ENCODE data around the gene SEC23IP. TPM values are rescaled to one million over a fixed set of nuclear protein-coding genes. Genes with fewer than 3 reads are reported as not detected.
"Not testable (repeated sequence)": the region's sequence is repeated elsewhere in the genome, so short reads cannot be mapped to it uniquely, and the experiment has no call there.

Gene SEC23IP
- total RNA-seq, 2 experiments from 2014 or later, result 58.3 to 69.3 TPM

DNA sequence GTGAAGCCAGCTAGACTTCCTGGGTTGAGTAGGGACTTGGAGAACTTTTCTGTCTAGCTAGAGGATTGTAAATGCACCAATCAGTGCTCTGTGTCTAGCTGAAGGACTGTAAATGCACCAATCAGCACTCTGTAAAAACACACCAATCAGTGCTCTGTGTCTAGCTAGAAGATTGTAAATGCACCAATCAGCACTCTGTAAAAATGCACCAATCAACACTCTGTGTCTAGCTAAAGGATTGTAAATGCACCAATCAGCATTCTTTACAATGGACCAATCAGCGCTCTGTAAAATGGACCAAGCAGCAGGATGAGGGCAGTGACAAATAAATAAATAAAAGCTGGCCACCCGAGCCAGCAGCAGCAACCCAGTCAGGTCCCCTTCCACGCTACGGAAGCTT, 2.2 kb upstream of the SEC23IP start:
- not testable (repeated sequence) for H3K27ac Mint-ChIP-seq, H3K4me3 Mint-ChIP-seq, H3K27me3 Mint-ChIP-seq, DNase-seq, H3K9me3 Mint-ChIP-seq
- Mint-ChIP-seq H3K36me3 (ENCODE audit: low read depth) (peaks cover 15% of the 10 kb centered on the region), H3K4me1 (peaks cover 25% of the 10 kb centered on the region)
- ChIA-PET POLR2A (interaction anchor here (6.2 kb wide), 1 partner anchor 17 kb away, joined by 94 read pairs; the partner anchor contains the start of gene MCMBP), CTCF (interaction anchor here (0.9 to 3.3 kb wide), 2 partner anchors 17 to 31 kb away, joined by 3 to 29 read pairs; partner anchors contain the start of gene MCMBP)

DNA sequence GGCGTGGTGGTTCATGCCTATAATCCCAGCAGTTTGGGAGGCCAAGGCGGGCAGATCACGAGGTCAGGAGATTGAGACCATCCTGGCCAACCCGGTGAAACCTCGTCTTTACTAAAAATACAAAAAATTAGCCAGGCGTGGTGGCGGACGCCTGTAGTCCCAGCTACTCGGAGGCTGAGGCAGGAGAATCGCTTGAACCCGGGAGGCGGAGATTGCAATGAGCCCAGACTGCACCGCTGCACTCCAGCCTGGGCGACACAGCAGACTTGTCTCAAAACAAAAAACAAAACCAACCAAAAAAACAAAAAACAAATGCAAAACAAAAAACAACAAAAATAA, 712 bp upstream of the SEC23IP start:
- H3K27ac Mint-ChIP-seq, H3K27me3 Mint-ChIP-seq, H3K9me3 Mint-ChIP-seq, DNase-seq: not testable (repeated sequence)
- CTCF ChIA-PET, result interaction anchor here (0.6 to 3.3 kb wide), 4 partner anchors 19 to 205 kb away, joined by 3 to 29 read pairs (median 4); partner anchors contain the start of gene MCMBP
- Mint-ChIP-seq H3K4me1 (peaks cover 40% of the 10 kb centered on the region), H3K4me3 (peak overlapping the region; percentile 99), H3K36me3 (ENCODE audit: low read depth) (peaks cover 25% of the 10 kb centered on the region)
- POLR2A ChIA-PET, result interaction anchor here (0.5 to 6.2 kb wide), 6 partner anchors 18 to 228 kb away, joined by 3 to 94 read pairs (median 4); partner anchors contain the start of gene MCMBP

DNA sequence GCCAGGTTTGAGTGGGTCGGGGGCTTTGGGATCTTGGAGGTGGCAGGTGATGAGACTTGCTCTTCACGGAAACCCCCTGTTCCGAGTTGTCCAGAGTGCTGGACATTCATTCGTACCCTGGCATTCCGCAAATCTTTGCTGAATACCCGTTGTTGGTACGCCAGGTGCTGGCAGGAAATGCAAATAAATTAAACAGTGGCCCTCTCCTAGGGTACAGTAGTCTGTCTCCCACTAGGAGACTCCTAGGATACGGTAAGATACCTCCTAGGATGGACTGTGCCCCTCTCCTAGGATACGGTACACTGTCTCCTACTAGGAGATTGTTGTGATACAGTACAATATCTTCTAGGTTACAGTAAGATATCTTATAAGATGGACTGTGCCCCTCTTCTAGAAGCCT, 544 bp downstream of the SEC23IP start:
- peaks cover 29% of the 10 kb centered on the region for H3K36me3 Mint-ChIP-seq (ENCODE audit: low read depth)
- peaks cover 45% of the 10 kb centered on the region for H3K4me1 Mint-ChIP-seq
- CTCF ChIA-PET, result interaction anchor here (1.2 to 3.3 kb wide), 2 partner anchors 20 to 206 kb away, joined by 5 to 29 read pairs; partner anchors contain the start of gene MCMBP

DNA sequence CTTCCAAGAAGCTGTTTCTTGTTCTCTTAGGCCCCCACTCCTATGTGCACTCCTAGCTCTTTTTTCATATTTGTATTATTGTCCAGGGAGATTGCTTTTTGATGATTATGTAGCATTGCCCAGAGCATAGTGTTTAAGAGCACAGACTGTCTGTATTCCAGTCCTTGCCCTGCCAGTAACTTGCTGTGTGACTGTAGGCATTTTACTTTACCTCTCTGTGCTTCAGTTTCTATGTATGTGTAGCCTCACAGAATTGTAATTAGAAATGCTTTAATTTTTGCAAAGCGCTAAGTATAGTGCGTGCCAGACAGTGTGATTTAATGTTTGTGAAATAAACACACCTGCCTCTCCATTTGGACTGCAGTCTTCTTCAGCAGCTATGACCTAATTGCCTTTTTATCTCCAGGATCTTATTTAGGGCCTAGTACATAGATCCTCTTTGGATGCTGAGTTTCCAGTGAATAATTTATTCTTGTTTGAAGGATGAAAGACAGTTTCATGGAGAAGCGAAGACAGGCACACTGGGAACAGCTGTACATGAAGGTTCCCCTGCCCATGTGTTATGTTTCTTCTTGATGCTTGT, 1.4 kb downstream of the SEC23IP start:
- Mint-ChIP-seq H3K4me3 (peak overlapping the region; percentile 99), H3K27ac (peak overlapping the region; percentile 7), H3K4me1 (peaks cover 53% of the 10 kb centered on the region), H3K36me3 (ENCODE audit: low read depth) (peaks cover 38% of the 10 kb centered on the region), H3K27me3 (no peaks in the 10 kb centered on the region), H3K9me3 (no peaks in the 10 kb centered on the region)
- POLR2A ChIA-PET, result interaction anchor here (0.6 to 6.2 kb wide), 3 partner anchors 19 to 27 kb away, joined by 3 to 94 read pairs (median 6); partner anchors contain the start of gene MCMBP
- no peak for DNase-seq
- CTCF ChIA-PET, result interaction anchor here (0.7 kb wide), 1 partner anchor 608 kb away, joined by 4 read pairs; no protein-coding TSS in a partner anchor

More for the DNA sequence above, 544 bp downstream of the SEC23IP start:
- peak; percentile 19 for DNase-seq
- no peaks in the 10 kb centered on the region for H3K9me3 Mint-ChIP-seq
- H3K27me3 Mint-ChIP-seq, result no peaks in the 10 kb centered on the region
- H3K27ac Mint-ChIP-seq, result peak overlapping the region; percentile 86
- H3K4me3 Mint-ChIP-seq, result peak overlapping the region; percentile 99
- POLR2A ChIA-PET, result interaction anchor here (0.9 to 6.2 kb wide), 7 partner anchors 9 to 230 kb away, joined by 3 to 94 read pairs (median 4); partner anchors contain the start of gene MCMBP

DNA sequence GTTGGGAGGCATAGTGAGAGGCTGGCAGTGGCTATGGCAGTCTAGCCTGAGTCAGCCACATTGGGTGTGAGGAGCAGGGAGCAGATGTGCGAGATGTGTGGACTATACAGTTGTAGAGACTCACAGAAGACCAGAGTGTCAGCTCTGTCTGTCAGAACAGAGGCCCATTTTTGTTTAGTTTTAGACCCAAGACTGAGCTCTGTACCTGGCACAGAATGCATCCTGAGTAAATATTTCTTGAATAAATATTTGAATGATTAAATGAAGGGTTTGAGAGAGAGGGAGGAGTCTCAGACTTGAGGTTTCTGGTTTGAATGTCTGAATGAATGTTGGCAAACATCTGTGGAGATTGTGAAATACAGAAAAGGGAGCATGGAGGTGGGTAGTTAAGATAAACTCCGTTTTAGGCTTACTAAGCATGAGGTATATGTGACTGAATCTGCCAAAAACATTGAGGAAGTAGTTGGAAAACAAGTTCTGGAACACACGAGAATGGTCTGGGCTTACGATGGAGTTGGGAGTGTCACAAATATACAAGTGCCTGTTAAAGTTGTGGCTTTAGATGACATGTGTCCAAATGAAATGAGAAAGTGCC, 3.6 kb downstream of the SEC23IP start:
- Mint-ChIP-seq H3K27ac (no peak overlapping the region), H3K4me1 (peaks cover 59% of the 10 kb centered on the region), H3K9me3 (no peaks in the 10 kb centered on the region), H3K4me3 (no peak overlapping the region), H3K27me3 (no peaks in the 10 kb centered on the region), H3K36me3 (ENCODE audit: low read depth) (peaks cover 42% of the 10 kb centered on the region)
- DNase-seq, result no peak
- ChIA-PET CTCF (interaction anchor here (1.3 kb wide), 1 partner anchor 145 kb away, joined by 3 read pairs; no protein-coding TSS in a partner anchor), POLR2A (interaction anchor here (1.3 kb wide), 1 partner anchor 23 kb away, joined by 4 read pairs; the partner anchor contains the start of gene MCMBP)

DNA sequence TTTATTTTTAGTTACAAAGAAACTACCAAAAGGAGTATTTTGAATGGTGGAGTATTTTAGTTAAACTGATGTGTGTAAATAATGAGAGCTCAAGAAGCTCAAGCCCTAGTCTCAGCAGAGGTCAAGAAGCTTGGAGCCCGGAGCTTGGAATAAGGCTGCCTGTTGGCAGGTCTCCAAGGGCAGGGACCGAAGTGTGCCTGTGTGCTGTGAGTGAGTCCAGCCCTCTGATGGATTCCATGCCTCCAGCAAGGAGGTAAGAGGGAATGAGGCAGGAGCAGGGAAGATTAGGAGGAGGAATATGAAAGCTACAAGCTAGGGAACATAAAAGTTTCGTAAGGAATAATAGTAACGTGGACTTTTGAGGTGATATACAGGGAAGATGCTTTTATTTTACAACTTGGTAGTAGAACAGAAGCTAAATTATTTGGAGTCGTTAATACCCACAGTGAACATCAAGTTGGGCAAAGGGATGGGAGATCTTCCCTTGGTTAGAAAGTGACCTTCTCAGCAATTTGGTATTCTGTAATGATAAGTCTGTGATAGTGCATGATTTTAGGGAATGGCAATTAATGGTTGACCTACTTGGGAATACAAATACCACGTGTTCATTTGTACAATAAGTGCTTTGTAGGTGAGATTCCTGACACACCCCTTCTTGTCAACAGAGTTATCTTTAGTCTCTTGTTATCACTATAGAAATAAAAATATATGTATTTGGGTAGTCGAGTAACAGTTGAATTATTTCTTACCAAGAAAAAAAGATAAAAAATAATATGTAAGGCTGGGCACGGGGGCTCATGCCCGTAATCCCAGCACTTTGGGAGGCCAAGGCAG, 4.6 kb downstream of the SEC23IP start:
- CTCF ChIA-PET, result interaction anchor here (0.8 to 1.3 kb wide), 4 partner anchors 18 to 146 kb away, joined by 3 to 4 read pairs (median 3); partner anchors contain the start of gene MCMBP
- no peak for DNase-seq
- Mint-ChIP-seq H3K4me3 (no peak overlapping the region), H3K27me3 (no peaks in the 10 kb centered on the region), H3K36me3 (ENCODE audit: low read depth) (peaks cover 43% of the 10 kb centered on the region), H3K4me1 (peaks cover 54% of the 10 kb centered on the region), H3K27ac (no peak overlapping the region), H3K9me3 (no peaks in the 10 kb centered on the region)
- POLR2A ChIA-PET, result interaction anchor here (1.3 kb wide), 1 partner anchor 24 kb away, joined by 4 read pairs; the partner anchor contains the start of gene MCMBP

DNA sequence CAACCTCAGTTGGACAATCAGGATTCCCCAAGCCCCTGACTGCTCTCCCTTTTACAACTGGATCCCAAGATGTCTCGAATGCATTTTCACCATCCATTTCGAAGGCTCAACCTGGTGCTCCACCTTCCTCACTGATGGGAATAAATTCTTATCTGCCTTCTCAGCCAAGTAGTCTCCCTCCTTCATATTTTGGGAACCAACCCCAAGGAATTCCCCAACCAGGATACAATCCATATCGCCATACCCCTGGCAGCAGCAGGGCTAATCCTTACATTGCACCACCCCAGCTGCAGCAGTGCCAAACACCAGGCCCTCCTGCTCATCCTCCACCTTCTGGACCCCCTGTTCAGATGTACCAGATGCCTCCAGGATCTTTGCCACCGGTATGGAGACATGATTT, 6.0 kb downstream of the SEC23IP start:
- ChIA-PET POLR2A (no interaction called here), CTCF (no interaction called here)
- no peaks in the 10 kb centered on the region for H3K9me3 Mint-ChIP-seq
- H3K36me3 Mint-ChIP-seq (ENCODE audit: low read depth), result peaks cover 45% of the 10 kb centered on the region
- H3K27me3 Mint-ChIP-seq, result no peaks in the 10 kb centered on the region
- DNase-seq, result no peak
- H3K4me3 Mint-ChIP-seq, result no peak overlapping the region
- no peak overlapping the region for H3K27ac Mint-ChIP-seq
- peaks cover 50% of the 10 kb centered on the region for H3K4me1 Mint-ChIP-seq

DNA sequence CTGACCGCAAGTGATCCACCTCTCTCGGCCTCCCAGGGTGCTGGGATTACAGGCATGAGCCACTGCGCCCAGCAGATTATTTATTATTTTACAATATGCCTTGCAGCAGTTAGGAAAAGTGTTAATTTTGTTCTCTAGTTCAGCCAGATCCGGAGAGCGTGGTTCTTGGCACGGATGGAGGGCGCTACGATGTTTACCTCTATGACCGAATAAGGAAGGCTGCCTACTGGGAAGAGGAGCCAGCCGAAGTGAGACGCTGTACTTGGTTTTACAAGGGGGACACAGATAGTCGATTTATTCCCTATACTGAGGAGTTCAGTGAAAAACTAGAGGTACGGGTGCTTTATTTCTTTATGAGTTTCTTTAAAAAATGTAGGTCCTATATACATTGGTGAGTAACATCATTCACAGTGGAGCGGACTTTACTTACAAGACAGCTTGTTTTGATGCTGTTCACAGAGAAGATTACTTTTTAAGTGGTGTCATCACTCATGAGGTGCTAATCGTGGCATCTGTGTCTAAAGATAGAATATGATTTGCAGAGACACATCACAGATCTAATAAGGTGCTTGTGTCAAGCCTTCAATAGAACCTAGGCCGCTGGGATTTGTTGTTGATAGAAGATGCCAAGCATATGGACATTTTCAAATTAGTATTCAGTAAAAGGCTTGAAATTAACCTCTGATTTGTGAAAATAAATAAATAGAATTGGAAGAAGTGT, 11.6 kb downstream of the SEC23IP start:
- H3K4me1 Mint-ChIP-seq, result peaks cover 6% of the 10 kb centered on the region
- no peaks in the 10 kb centered on the region for H3K27me3 Mint-ChIP-seq
- CTCF ChIA-PET, result no interaction called here
- H3K36me3 Mint-ChIP-seq (ENCODE audit: low read depth), result peaks cover 48% of the 10 kb centered on the region
- POLR2A ChIA-PET, result interaction anchor here (1.4 kb wide), 1 partner anchor 31 kb away, joined by 4 read pairs; the partner anchor contains the start of gene MCMBP
- no peak overlapping the region for H3K27ac Mint-ChIP-seq
- DNase-seq, result no peak
- no peaks in the 10 kb centered on the region for H3K9me3 Mint-ChIP-seq
- H3K4me3 Mint-ChIP-seq, result no peak overlapping the region

DNA sequence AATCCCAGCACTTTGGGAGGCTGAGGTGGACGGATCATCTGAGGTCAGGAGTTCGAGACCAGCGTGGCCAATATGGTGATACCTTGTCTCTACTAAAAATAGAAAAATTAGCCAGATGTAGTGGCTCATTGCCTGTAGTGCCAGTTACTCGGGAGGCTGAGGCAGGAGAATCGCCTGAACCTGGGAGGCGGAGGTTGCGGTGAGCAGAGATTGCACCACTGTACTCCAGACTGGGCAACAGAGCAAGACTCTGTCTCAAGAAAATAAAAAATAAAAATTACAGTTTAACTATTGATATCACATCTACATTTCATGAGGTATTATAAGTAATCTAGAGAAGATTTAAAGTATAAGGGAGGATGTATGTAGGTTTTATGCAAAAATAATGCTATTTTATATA, 15.2 kb downstream of the SEC23IP start:
- H3K4me1 Mint-ChIP-seq, CTCF ChIA-PET, POLR2A ChIA-PET, H3K4me3 Mint-ChIP-seq, DNase-seq, H3K27ac Mint-ChIP-seq, H3K27me3 Mint-ChIP-seq, H3K9me3 Mint-ChIP-seq: not testable (repeated sequence)
- peaks cover 51% of the 10 kb centered on the region for H3K36me3 Mint-ChIP-seq (ENCODE audit: low read depth)

DNA sequence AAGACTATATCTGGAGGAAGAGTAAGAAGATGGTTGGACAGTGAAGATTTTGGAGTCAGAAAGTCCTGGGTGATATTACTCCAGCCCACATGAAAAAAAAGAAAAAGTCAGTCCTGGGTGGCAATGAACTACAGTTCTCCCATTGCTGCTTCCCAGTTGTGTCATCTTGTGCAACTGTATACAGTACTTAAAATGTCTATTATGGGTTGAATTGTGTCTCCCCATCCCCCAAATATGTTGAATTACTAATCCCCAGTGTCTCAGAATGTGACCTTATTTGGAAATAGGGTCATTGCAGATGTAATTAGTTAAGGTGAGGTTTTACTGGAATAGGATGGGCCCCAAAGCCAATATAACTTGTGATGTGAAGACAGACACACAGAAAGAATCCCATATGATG, 15.6 kb downstream of the SEC23IP start:
- no peaks in the 10 kb centered on the region for H3K9me3 Mint-ChIP-seq
- H3K27me3 Mint-ChIP-seq, result no peaks in the 10 kb centered on the region
- ChIA-PET POLR2A (no interaction called here), CTCF (no interaction called here)
- no peak for DNase-seq
- peaks cover 51% of the 10 kb centered on the region for H3K36me3 Mint-ChIP-seq (ENCODE audit: low read depth)
- H3K4me1 Mint-ChIP-seq, result no peaks in the 10 kb centered on the region
- H3K4me3 Mint-ChIP-seq, result no peak overlapping the region
- H3K27ac Mint-ChIP-seq, result no peak overlapping the region

DNA sequence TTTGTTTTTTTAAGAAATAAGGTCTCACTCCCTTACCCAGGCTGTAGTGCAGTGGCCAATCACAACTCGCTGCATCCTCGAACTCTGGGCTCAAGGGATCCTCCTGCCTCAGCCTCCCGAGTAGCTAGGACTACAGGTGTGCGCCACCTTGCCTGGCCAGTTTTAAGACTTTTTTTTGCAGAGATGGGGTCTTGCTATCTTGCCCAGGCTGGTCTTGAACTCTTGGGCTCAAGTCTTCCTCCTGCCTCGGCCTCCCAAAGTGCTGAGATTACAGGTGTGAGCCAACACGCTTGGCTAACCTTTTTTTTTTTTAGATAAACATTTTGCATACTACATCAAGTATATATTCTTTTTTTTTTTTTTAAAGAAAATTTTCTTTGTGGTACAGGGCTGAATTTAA, 18.2 kb downstream of the SEC23IP start:
- no peaks in the 10 kb centered on the region for H3K4me1 Mint-ChIP-seq
- DNase-seq, result no peak
- POLR2A ChIA-PET, result no interaction called here
- H3K27me3 Mint-ChIP-seq, result no peaks in the 10 kb centered on the region
- H3K27ac Mint-ChIP-seq, result no peak overlapping the region
- H3K4me3 Mint-ChIP-seq, result no peak overlapping the region
- H3K36me3 Mint-ChIP-seq (ENCODE audit: low read depth), result peaks cover 42% of the 10 kb centered on the region
- no peaks in the 10 kb centered on the region for H3K9me3 Mint-ChIP-seq
- CTCF ChIA-PET, result no interaction called here

DNA sequence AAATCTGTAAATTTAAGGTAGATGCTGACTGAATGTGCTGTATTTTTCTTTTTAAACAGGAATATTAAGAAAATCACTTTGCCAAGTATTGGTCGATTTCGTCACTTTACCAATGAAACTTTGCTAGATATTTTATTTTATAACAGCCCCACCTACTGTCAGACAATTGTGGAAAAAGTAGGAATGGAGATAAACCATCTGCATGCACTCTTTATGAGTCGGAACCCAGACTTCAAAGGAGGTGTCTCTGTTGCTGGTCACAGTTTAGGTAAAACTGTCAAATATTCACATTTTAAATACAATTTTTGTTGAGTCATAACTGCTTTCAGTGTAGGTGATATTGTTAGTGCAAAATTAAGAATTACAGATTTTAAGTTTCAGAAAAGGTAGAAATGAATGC, 25.2 kb downstream of the SEC23IP start:
- ChIA-PET CTCF (interaction anchor here (1.8 kb wide), 1 partner anchor 167 kb away, joined by 6 read pairs; no protein-coding TSS in a partner anchor), POLR2A (no interaction called here)
- Mint-ChIP-seq H3K4me3 (no peak overlapping the region), H3K27ac (no peak overlapping the region), H3K4me1 (peaks cover 15% of the 10 kb centered on the region), H3K27me3 (no peaks in the 10 kb centered on the region), H3K9me3 (no peaks in the 10 kb centered on the region), H3K36me3 (ENCODE audit: low read depth) (peaks cover 61% of the 10 kb centered on the region)
- no peak for DNase-seq
